HG02759 (cell line): ENCODE results near the gene RAB14.

Experiments used
- ATAC-seq: cut with Tn5 transposase; IDR thresholded peaks from one replicate; pipeline ENCODE4 v1.9.1; 2021; ENCODE audit warnings: mild to moderate bottlenecking, moderate library complexity; ENCODE audit not compliant: unreplicated experiment

RAB14 gene

GRCh38 chr9:121201738-121202533 is at the start of gene RAB14:
Gene RAB14 (minus strand): TSS chr9:121201869. CDS start chr9:121193412, 8,457 bp downstream.
- peak; percentile 87 for ATAC-seq

DNA sequence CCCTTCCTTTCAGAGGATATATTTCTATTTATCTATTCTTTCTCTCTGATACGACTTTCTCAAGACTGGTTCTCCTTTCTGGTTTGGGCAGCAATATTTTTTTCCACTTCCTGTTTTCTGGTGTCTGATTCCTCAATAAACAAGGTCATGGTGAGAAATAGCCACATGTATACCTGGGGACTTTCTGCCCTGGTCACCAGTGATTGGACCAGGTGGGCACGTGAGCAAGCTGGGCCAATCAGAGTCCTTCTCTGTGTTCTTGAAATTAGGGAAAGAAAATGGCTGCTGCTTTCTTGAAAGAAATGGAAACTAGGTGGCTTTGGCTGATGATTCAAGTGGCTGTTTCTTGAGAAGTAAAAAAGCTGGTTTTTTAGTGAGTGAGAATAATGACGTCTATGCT is 47.9 kb upstream of the RAB14 start:
- ATAC-seq: no peak

- no peak for ATAC-seq
These were observed 45.3 kb upstream of the RAB14 start for GRCh38 chr9:121246821-121247561.

DNA sequence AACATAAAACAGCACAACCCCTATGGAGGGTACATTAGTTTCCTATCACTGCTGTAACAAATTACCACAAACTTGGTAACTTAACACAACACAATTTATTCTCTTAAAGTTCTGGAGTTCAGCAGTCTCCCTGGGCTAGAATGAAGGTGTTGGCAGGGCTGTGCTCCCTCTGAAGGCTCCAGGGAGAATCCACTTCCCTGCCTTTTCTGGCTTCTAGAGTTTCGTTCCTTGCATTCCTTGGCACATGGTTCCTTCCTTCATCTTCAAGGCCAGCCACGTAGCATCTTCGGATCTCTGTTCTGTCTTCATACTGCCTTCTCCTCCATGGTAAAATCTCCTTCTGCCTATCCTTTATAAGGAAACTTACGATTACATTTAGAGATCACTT is 41.3 kb upstream of the RAB14 start:
- no peak for ATAC-seq

- ATAC-seq: no peak
These were observed 40.7 kb upstream of the RAB14 start for GRCh38 chr9:121242219-121242958.

DNA sequence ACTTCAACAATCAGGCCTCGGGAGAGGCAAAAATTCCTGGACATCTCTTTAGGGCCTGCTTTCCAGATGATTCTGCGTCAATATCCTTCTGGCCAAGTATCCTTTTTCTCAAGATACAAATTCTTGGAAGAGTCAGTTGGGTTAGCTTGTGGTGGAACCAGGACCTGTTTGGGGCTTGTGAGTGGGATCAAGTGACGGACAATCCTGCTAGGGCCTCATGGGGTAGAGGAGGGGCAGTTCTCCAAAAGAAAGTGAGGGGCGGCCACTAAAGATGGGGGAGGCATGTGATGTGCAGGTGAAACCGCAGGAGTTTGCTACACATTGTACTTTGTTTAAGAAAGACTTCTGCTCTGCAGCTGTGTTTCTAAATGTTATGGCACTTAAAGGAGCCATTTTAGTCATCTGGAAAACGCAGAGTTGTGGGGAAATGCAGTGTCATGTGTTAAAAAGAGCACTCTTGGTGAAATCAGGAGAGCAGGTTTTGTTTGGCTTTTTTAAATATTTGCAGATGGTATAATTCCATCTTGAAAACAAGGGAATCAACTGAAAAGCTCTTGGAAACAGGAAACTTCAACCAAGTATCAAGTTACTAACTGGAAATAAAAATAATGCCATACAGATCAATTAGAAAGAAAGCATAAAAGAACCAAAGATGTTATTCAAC is 38.9 kb upstream of the RAB14 start:
- no peak for ATAC-seq

DNA sequence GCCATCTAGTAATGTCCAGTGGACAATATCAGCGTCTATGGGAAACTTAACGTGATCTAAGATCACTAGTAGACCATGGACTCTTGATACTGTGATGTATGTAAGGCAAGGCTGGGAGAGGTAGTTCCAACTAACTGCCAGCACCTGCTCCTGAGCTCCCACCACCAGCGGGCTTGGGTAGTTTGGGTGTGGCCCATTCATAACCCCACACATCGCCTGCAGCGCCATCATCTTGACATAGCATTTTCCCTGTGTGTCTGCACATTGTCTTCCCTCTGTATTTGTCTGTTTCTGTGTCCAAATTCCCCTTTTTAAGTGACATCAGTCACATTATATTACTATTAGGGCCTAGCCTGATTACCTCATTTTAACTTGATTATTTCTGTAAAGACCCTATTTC is 38.2 kb upstream of the RAB14 start:
- no peak for ATAC-seq

- ATAC-seq: no peak
These were observed 37.4 kb upstream of the RAB14 start for GRCh38 chr9:121239071-121239470.

DNA sequence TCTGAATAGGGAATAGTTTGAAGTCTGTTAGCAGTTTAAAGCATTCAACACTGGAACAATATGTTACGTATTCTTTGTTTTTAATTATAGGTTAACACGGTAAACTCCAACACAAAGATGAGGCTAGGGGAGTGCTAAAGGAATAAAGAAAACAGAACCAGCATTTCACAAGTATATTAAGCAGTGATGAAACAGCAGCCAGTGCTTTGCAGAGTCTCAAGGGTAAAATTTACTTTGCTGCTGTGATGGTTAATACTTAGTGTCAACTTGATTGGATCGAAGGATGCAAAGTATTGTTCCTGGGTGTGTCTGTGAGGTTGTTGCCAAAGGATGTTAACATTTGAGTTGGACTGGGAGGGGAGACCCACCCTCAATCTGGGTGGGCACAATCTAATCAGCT is 36.2 kb upstream of the RAB14 start:
- no peak for ATAC-seq

GRCh38 chr9:121235512-121235911 is 33.8 kb upstream of the RAB14 start:
- ATAC-seq: no peak

DNA sequence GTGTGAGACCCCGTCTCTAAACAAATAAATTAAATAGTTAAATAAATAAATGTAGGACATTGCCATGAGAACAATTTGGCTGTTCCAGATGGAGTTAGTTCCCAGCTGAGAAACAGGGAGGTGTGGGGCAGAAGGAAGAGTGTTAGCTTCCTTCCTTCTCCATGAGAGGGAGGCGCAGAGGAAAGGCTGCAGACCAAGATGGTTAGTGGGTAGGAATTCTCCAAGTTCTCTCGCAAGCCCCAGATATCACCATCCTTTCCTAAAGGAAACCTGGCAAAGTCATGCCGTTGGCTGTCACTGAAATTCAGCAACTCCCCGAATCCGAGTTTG is 33.1 kb upstream of the RAB14 start:
- no peak for ATAC-seq

DNA sequence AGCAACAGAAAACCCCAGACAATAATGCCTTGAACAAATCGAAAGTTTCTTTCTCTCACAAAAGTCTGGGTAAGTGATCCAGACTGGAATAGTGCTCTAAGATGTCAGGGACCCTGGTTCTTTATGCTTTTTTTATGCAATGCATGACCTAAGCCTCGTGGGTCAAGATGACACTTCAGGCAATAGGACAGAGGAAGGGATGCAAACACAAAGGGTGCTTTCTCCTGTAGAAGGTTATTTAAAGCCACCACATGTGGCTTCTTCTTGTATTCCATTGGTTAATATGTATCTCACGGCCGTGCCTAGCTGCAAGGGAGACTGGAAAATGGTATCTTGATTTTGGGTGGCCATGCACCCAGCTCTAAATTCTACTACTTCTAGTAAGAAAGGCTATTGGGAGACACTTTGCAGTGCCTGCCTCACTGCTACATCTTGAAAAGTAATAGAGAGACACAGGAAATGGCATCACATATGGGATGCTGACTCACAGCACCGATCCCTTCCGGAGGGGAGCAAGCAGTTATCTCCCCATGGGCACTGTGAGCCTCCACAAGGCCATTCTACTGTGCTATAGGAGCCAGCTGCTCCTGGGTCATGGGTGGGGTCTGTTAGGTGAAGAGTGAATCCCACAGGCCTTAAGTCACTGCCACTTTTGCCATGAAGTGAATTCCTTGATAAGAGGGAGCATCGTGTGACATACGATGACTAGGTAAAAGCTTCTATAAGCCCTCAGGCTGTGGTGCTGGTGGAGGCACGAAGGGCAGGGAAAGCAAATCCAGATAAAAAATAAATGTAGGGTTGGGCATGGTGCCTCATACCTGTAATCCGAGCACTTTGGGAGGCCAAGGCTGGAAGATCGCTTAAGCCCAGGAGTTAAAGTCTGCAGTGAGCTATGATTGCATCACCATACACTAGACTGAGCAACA is 32.5 kb upstream of the RAB14 start:
- no peak for ATAC-seq

GRCh38 chr9:121232251-121232650 is 30.6 kb upstream of the RAB14 start:
- ATAC-seq: no peak

DNA sequence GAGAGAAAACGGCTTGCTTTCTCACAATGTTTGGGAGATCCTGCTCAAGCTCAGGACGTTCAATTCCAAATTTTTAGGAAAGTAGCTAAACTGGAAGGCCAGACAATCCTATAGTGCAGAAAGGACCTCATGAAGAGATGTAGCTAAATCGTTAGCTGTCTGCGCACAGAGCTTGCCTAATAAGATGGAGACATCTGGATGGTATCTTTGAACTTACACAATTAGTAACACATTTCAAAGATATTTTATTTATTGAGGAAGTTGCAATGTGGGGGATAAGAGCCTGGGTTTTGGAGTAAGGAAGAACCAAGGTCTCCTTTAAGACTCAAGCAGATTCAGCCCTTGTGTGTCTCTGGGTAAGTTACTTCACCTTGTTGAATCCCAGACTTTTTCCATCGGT is 28.6 kb upstream of the RAB14 start:
- no peak for ATAC-seq

GRCh38 chr9:121227862-121228261 is 26.2 kb upstream of the RAB14 start:
- ATAC-seq: no peak

DNA sequence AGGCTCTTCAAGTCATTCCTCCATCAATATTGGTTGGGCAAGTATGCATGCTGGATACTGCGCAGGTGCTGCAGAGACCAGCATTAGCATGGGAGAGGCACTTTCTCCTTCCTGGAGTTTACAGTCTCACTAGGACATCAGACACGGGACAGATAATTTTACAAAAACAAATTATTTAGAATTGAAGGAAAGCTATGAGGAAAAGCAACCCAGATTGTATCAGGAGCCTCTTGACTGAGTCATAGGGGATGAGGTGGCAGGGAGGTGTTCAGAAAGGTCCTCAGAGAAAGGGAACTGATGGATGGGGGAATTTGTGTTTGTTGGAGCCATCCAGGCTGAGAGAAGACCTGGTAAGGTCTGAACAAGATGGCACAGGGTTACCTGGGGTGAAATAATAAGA is 24.5 kb upstream of the RAB14 start:
- ATAC-seq: no peak

DNA sequence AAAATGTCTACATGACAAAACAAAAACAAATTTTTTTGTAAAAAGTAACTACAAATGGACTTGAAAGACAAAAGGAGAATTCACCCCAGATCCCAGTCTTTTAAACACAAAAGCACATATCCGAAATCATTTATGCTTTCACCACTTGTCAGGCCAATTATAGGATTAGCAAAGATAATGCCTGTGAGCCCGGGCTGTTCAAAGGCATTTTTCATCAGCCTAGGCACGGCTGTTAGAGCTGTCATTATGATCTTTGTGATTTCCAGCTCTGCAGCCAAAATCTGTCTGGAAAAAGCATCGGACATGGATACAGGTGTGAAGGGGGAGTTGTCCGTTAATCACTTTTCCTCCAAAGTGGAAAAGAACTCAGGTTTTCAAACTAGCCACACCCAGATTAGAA is 23.6 kb upstream of the RAB14 start:
- no peak for ATAC-seq

- no peak for ATAC-seq
These were observed 21.0 kb upstream of the RAB14 start for GRCh38 chr9:121222524-121223171.

- no peak for ATAC-seq
These were observed 20.0 kb upstream of the RAB14 start for GRCh38 chr9:121221664-121222055.
